Prostate gland (tissue), 2 donors: ENCODE results near the gene PLPP7. TPM values are rescaled to one million over a fixed set of nuclear protein-coding genes. Genes with fewer than 3 reads are reported as not detected.

Experiments used
- DNase-seq: peaks from one replicate; pipeline ENCODE4 v3.0.0-alpha.2; 2019; ENCODE audit warnings: low spot score
- H3K27ac ChIP-seq, 2 donors: fragments of 200-600 bp; sonication (generic); 2 replicates each; pipeline ENCODE4 v1.5.1; 2017 to 2019
- H3K27me3 ChIP-seq: fragments of 200-600 bp; sonication (generic); replicated peaks from 2 replicates; pipeline ENCODE4 v1.5.1; 2019; ENCODE audit not compliant: insufficient read depth
- H3K36me3 ChIP-seq, 2 donors: fragments of 200-600 bp; sonication (generic); 1 replicate in 1 of 2; 2 replicates in 1 of 2; pipeline versions ENCODE4 v1.5.1 to v1.8.1; 2017 to 2019
- H3K4me1 ChIP-seq: fragments of 200-600 bp; sonication (generic); replicated peaks from 2 replicates; pipeline ENCODE4 v1.5.1; 2019
- H3K4me3 ChIP-seq, 2 donors: fragments of 200-600 bp; sonication (generic); 2 replicates each; pipeline ENCODE4 v1.5.1; 2017 to 2019
- H3K9me3 ChIP-seq: fragments of 200-600 bp; sonication (generic); 2 replicates; pipeline ENCODE4 v1.5.1; 2017
- POLR2A ChIP-seq: fragments of 450-650 bp; IDR thresholded peaks from one replicate; pipeline ENCODE4 v1.6.1; 2016; ENCODE audit warnings: antibody characterized with exemption, mild to moderate bottlenecking
- POLR2AphosphoS5 ChIP-seq: sonication (generic); formaldehyde crosslinking; IDR thresholded peaks from one replicate; pipeline ENCODE4 v1.6.1; 2017; ENCODE audit warnings: antibody characterized with exemption
- WGBS: methylation state at CpG from one replicate; pipeline ENCODE4 v1.1.5; 2018; 5-methylcytosine and 5-hydroxymethylcytosine counted together
- intact Hi-C: fragments of 100-400 bp; cut with DNase I; formaldehyde crosslinking; loops from one replicate; pipeline ENCODE4 v1.14.2; 2022
- total RNA-seq, 2 donors: library from RNA; depleted of rRNA; stranded (reverse); fragments of >200 nt; gene quantifications; one replicate each; pipeline ENCODE4 v1.1.0, GENCODE V29; 2016
- TF ChIP-seq, protein P1 (sequence below), 4 experiments: fragments of 200-600 bp in 2 of 4; fragments of 450-650 bp in 2 of 4; sonication (generic) in 2 of 4; IDR thresholded peaks; 1 replicate in 3 of 4; 2 replicates in 1 of 4; pipeline ENCODE4 v1.5.1; 2016 to 2019; ENCODE audit warnings: antibody characterized with exemption in 4 of 4, mild to moderate bottlenecking in 2 of 4, moderate library complexity in 2 of 4

The PLPP7 gene
- total RNA-seq, 2 donors from 2014 or later: 2.0 to 32.5 TPM

DNA sequence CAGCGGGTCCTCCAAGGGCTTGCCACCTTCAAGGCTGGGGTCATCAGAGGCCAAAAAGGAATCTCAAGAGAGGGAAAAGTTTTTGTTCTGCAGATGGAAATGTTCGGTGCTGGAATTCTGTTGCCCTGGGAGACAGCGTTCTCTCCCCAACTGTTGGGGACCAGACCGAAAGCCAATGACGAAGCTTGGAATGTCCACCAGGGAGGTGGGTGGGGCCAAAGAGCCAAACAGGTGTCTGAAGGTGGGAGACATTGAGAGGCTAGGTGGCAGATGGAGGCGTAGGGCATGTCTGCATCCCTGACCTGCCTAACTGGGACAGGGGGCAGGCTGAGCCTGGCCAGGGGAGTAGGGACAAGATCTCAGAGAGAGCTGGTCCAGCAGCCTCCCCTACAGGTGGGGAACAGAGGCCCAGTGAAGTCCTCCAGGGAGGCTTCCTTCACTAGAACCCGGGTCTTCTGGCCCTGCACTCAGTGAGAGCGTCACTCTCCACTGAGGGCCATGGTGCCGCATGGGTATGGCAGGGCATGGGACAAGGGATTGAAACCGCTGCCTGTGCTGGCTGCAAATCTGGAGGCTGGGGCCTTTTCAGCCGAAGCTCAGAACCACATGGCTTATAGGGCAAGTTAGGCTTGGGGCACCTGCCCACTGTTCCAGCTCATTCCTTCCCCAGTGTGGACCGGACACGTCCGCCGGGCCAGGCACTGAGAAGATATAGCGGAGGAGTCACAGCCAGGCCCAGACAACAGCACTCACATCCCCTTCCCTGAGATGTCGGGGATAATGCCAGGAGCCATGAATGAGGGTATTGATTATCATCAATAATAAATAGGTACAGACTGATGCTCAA is 8.2 kb upstream of the PLPP7 start:
- Histone ChIP-seq H3K4me3 (no peak overlapping the region), H3K9me3 (no peaks in the 10 kb centered on the region), H3K27me3 (no peaks in the 10 kb centered on the region), H3K4me1 (no peaks in the 10 kb centered on the region), H3K36me3 (no peaks in the 10 kb centered on the region), H3K27ac (no peak overlapping the region)
- DNase-seq: no peak
- WGBS: 73% methylated on average over 17 of the region's 17 CpGs
- intact Hi-C loops: no loop called here
- TF ChIP-seq, protein P1, sequence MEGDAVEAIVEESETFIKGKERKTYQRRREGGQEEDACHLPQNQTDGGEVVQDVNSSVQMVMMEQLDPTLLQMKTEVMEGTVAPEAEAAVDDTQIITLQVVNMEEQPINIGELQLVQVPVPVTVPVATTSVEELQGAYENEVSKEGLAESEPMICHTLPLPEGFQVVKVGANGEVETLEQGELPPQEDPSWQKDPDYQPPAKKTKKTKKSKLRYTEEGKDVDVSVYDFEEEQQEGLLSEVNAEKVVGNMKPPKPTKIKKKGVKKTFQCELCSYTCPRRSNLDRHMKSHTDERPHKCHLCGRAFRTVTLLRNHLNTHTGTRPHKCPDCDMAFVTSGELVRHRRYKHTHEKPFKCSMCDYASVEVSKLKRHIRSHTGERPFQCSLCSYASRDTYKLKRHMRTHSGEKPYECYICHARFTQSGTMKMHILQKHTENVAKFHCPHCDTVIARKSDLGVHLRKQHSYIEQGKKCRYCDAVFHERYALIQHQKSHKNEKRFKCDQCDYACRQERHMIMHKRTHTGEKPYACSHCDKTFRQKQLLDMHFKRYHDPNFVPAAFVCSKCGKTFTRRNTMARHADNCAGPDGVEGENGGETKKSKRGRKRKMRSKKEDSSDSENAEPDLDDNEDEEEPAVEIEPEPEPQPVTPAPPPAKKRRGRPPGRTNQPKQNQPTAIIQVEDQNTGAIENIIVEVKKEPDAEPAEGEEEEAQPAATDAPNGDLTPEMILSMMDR (IDR thresholded peaks at IDR 0.05): no peak
- no peak for TF ChIP-seq POLR2A
- no peak for TF ChIP-seq POLR2AphosphoS5

DNA sequence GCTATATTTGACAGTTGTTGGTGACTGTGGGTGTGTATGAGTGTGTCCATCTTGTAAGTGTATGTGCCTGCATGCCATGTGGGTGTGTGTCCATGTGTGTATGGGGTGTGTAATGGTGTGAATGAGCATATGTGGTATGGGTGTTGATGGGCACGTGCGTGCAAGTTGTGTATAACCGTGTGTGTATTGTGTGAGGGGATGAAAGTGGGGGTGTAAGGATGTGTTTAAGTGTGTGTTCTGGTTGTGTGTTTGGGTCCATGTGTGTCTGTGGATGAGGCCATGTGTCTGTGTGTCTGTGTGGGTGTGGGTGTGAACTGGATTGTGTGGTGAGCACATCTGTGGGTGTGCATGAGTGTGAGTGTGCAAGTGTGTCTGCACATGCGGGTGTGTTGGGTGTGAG is 7.3 kb upstream of the PLPP7 start:
- intact Hi-C loops: no loop called here
- no peaks in the 10 kb centered on the region for H3K9me3 ChIP-seq
- no peaks in the 10 kb centered on the region for H3K4me1 ChIP-seq
- TF ChIP-seq, protein P1 (IDR thresholded peaks at IDR 0.05): no peak
- 77% methylated on average over 4 of the region's 4 CpGs for WGBS
- no peaks in the 10 kb centered on the region for H3K27me3 ChIP-seq
- H3K36me3 ChIP-seq: no peaks in the 10 kb centered on the region
- DNase-seq: no peak
- no peak overlapping the region for H3K4me3 ChIP-seq
- H3K27ac ChIP-seq: no peak overlapping the region

DNA sequence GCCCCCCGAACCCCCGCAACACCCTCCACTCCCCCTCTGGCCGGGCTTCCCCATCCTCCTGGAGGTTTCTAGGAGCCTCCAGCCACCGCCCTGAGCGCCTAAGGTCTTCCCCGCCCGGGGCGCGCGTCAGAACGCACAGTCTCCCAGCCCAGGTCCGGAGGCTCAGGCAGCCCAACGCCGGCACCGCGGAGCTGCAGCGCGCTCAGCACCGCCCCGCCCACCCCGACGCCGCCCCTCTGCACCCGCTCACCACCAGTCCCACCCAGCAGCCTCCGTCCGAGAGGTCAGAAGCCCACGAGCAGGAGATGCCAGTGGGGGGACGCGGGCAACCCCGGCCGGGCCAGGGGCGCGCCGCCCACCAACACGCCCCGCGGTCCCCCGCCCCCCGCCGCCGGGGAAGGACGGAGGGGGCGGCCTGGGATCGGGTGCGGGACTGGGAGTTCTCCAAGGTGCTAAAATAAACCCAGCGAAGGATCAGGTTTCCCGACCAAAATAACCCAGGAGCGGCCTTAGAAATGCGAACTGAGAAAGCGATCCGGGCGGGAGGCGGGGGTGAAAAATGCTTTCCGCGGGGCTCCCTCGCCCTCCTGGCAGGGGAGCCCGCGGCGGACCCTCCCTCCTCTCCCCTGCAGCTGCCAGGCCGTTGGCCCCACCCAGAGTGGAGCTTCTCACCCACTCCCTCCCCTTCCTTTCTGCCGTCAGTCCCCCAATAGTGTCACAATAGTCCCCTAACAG is 6.7 kb upstream of the PLPP7 start:
- TF ChIP-seq POLR2A (no peak), POLR2AphosphoS5 (no peak)
- TF ChIP-seq, protein P1 (IDR thresholded peaks at IDR 0.05): no peak
- DNase-seq: no peak
- Histone ChIP-seq H3K27me3 (no peaks in the 10 kb centered on the region), H3K4me3 (peak overlapping the region in 1 of 2 donors; percentile 19), H3K27ac (no peak overlapping the region), H3K36me3 (no peaks in the 10 kb centered on the region), H3K4me1 (no peaks in the 10 kb centered on the region), H3K9me3 (no peaks in the 10 kb centered on the region)
- intact Hi-C loops: no loop called here
- 1% methylated on average over 36 of the region's 61 CpGs for WGBS

DNA sequence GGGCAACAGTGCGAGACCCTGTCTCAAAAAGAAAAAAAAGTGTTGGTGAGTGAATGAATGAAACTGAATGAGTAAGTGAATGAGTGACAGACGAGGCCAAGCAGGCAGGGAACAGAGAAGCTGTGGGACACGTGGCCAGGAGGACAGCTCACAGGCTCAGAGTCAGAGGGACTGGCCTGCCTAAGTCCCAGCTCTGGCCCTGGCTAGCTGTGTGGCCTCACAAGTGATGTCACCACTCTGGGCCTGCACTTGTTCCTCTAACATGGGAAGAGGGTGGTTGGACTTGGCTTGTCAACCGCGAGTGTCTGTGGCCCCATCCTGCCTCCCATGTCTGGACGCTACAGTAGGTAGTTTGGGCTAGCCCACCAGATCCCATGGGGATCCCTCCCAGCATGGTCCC is 4.7 kb upstream of the PLPP7 start:
- TF ChIP-seq POLR2A (no peak), POLR2AphosphoS5 (no peak)
- TF ChIP-seq, protein P1 (IDR thresholded peaks at IDR 0.05): no peak
- no peak for DNase-seq
- Histone ChIP-seq H3K36me3 (no peaks in the 10 kb centered on the region), H3K4me1 (no peaks in the 10 kb centered on the region), H3K27ac (no peak overlapping the region), H3K27me3 (no peaks in the 10 kb centered on the region), H3K4me3 (no peak overlapping the region), H3K9me3 (no peaks in the 10 kb centered on the region)
- intact Hi-C loops: no loop called here
- 89% methylated on average over 6 of the region's 6 CpGs for WGBS
